Amniotic stem cell (primary cell): ENCODE measurements around the gene NDUFA13.

Experiments
- DNase-seq: peaks from one replicate; lab custom pipeline; 2025; lab: John Stamatoyannopoulos, UW

Gene NDUFA13

DNA sequence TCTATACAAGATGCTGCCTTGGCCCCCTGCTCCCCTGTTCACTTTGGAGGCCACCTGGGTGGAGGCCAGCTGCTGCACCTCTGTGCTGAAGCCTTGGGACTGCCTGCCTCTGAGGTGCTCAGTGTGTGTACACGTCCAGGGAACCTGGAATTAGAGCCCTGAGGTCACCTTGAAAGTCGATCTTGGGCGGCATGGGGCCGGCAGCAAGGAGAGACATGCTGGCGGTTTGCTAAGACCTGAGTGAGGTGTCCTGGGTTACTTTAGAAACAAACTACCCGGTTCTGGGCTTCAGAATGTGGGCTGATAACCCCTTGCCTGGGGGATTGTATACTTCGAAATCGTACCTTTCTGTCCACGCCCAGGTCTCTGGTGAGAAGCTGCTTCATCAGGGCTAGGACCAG, 26.2 kb upstream of the NDUFA13 start:
- DNase-seq = no peak

GRCh38 chr19:19490214-19490968, 25.6 kb upstream of the NDUFA13 start:
- peak; percentile 54 for DNase-seq

GRCh38 chr19:19491321-19492025, 24.6 kb upstream of the NDUFA13 start:
- no peak for DNase-seq

GRCh38 chr19:19492026-19492610, 23.9 kb upstream of the NDUFA13 start:
- DNase-seq = no peak

DNA sequence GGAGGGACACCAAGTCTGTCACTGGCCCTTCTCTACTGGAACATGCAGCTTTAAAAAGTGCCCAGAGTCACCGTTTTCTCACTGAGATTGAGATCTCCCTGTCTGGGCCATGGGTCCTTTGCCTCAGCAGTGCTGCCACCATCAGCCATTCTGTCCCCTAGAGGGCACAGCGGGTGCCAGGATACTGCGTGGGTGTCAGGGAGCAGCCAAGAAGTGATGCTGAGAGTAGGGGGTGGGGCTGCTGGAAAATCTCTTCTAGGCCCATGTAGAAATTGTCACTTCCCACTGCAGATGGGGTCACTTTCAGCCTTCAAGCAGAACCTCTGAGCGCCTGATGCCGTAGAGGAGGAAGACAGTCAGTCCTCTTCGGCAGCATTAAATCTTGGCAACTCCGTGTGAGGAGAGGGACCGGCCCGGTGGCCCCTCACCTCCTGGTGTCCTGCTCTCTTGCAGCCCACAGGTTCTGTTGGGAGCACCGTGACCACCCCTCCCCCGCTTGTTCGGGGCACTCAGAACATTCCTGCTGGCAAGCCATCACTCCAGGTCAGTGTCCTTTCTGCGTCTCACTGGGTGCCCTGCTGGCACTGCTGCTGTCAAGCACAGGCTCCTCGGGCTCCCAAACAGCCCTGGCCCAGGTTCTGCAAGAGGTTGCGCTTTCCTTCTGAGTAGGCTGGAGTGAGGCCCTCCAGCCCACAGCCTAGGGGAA, 22.0 kb upstream of the NDUFA13 start:
- DNase-seq = no peak

DNA sequence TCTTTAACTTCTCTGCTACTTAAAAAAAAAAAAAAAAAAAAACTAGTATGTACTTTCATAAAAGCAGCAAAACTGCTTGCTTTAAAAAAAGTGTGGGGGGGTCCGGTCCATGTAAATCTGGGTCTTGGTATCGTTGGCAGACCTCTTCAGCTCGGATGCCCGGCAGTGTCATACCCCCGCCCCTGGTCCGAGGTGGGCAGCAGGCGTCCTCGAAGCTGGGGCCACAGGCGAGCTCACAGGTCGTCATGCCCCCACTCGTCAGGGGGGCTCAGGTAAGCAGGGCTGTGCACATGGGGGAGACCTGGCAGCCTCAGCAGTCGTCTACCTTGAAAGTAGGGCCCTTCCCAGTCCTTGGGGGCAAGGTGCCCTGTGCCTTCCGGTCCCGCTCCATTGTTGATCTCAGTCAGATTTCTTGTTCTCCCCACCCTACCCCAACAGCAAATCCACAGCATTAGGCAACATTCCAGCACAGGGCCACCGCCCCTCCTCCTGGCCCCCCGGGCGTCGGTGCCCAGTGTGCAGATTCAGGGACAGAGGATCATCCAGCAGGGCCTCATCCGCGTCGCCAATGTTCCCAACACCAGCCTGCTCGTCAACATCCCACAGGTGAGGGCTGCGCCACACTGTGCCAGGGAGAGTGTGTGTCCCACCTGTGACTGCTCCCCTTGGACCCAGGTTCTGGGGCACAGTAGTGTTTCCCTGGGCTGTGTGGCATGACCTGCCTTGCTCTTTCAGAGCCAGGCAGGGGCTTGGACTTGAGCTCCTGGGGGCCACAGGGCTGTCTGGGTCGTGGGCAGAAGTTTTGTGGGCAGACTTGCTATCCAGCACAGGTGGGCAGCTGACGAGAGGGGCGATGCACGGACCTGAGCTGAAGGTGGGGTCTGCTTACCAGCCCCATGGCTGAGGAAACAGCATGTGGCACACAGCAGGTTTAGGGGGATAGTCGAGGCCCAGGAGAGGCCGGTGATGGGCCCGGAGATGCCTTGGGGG, 20.1 kb upstream of the NDUFA13 start:
- no peak for DNase-seq

DNA sequence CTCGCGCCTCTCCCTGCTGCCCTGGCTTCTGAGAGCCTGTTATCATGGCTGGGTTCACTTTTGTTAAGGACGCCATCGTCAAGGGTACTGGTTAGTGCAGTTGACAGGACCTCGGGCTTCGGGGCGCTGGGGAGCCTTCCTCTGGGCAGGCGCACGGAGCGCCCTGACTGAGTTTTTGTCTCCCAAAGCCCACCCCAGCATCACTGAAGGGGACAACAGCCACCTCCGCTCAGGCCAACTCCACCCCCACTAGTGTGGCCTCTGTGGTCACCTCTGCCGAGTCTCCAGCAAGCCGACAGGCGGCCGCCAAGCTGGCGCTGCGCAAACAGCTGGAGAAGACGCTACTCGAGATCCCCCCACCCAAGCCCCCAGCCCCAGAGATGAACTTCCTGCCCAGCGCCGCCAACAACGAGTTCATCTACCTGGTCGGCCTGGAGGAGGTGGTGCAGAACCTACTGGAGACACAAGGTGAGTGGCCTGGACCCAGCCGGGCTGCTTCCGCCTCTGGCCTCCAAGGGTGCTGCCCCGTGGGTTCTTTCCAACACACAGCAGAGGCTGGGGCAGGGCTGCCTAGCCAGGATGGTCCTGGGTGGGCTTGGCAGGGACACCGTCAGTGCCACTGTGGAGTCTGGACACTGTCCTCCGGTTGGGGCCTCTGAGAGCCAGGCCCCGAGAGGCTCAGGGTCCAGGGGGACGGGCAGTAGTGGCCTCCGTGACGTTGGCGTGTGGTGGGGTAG, 17.6 kb upstream of the NDUFA13 start:
- no peak for DNase-seq

DNA sequence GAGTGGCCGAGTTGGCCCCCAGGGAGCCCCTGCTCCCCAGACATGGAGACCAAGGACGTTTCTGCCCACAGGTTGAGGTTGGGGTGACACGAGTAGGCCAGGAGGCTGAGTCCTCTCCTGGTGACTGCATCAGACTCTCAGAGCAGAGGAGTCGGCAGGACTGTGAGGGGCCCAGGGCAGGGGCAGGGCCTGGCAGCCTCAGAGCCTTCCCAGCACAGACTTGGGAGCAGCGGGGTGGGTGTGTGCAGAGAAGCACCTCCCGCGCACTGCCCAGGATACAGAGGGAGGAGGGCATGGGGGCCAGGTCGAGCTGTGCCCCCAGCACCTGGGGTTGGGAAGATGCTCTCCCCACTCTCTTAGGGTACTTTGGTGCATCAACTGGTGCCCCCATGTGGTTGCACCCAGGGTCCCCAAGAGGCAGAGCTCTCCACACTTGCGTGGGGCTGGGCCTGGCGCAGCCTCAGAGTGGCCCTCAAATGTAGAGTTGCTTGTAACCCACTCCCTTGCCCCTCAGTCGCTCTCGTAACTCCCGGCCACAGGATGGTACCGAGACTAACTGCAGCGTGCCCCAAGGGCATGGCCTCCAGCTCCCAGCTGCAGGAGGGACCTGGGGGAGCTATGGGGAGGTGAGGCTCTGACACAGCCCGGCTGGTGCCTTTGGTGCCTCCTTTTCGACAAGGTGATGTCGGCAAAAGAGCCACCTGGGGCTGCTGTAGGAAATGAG, 16.6 kb upstream of the NDUFA13 start:
- DNase-seq = no peak

DNA sequence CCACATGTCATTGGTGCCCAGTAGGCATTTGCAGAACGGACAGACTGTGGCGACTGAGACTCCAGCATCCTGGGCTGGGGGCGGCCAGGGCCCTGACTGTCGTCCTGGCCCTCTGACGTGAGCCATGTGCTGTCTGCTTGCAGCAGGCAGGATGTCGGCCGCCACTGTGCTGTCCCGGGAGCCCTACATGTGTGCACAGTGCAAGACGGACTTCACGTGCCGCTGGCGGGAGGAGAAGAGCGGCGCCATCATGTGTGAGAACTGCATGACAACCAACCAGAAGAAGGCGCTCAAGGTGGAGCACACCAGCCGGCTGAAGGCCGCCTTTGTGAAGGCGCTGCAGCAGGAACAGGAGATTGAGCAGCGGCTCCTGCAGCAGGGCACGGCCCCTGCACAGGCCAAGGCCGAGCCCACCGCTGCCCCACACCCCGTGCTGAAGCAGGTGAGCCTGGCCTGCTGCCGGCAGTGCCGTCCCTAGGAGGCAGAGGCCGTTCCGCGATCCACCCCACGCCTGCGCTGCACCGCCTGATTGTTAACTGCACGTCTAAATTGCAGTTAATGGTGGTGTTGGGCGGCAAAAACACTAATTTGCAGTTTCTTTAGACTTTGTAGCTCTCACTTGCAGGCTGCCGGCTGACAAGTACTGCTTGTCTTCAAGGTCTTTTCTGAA, 14.9 kb upstream of the NDUFA13 start:
- DNase-seq = no peak

GRCh38 chr19:19501798-19502197, 14.2 kb upstream of the NDUFA13 start:
- no peak for DNase-seq

GRCh38 chr19:19502281-19502680, 13.7 kb upstream of the NDUFA13 start:
- no peak for DNase-seq

- DNase-seq = no peak
These were observed 13.0 kb upstream of the NDUFA13 start for GRCh38 chr19:19502808-19503602.

DNA sequence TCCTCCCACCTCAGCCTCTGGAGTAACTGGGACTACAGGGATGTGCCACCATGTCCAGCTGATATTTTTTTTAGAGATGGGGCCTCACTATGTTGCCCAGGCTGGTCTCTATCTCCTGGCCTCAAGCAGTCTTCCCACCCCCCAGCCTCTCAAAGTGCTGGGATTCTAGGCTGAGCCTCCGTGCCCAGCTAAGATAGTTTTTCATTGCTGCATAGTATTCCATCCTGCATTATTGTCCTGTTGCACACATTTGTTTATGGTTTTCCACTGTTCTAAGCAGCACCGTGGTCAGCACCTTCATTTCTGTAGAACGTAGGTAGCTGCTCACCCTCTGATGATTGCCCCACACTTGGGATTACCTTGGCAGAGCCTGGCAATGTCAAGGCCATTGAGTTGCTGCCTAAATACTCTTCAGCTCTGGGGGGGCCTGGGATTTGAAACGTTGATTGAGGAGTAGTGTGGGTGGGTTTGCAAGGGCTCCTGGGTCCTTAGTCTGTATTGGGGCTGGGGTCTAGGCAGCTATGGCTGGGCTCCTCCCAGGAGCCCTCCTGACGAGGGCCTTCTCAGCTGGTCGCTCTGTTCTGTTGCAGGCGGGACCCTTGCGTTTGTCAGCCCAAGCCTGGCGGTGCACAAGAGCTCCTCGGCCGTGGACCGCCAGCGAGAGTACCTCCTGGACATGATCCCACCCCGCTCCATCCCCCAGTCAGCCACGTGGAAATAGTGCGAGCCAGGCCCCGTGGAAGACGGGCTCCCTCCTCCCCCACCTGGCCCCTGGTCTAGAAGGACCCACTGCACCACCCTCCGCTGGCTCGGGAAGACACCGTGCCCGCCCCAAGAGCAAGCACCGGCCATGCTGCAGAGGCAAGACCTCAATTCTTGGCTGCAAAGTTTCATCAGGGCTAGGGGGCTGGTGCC, 11.0 kb upstream of the NDUFA13 start:
- no peak for DNase-seq

DNA sequence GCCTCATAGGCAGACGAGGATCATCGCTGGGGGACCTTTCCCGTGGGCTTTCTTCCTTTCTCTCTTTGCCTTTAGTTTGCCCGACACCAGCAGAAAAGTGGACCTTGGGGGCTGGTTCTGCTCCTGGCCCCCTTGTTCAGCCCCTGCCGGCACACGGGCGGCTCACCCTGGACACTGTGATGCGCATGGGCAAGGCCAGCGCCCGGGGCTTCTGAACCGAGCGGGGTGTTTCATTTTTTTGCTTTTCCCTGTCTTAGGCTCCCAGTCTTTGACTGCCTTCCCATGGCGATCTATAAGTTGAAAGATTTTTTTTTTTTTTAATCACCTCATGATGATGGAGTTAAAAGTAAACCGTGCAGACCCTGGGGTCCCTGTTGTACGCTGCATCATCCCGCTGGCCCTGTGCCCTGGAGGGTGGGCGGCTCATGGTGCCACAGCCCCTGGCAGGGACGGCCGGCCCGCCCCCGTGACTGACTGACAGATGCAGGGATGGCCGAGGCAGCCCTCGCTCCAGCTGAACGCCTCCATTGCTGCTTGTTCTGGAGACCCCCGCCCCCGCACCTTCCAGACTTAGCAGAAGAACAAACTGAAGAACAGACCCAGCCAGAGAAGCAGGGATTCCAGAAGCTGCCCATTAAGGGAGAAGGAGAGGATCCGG, 10.2 kb upstream of the NDUFA13 start:
- no peak for DNase-seq

DNA sequence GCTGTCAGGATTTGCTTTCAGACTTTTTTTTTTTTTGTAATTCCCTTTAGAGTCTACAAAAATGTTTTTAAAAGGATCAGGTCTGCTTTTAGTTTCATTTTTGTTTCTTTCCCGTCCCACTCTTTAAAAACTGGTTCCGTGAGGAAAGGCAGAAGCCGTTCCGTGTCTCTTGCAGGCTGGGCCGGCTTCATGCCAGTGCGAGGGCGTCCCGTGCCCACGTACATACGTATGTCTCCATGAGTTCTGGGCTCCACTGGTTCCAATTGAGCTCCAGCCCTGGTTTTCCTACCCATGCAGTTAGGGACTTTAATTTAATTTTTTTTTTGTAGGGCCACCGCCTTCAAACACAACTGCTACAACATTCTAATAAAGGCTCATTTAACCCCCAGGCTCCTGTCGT, 9.4 kb upstream of the NDUFA13 start:
- DNase-seq = no peak

DNA sequence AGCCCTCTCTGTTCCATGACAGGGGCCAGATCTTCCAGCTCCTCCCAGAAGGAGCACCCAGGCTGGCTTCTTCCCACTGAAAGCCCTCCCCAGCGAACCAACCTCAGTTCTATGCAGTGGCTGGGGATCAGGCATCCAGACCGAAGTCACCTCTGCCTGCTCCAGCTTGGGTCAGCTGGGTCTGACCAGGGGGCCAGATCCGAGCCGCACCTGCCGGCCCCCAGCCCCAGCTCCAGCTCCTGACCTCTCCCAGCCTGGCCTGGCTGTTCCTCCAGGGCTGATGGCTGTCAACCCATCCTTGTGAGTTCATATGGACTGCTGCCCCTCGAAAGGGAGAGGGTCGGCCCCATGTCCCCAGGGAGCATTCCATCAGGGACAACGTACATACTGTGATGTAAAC, 8.7 kb upstream of the NDUFA13 start:
- no peak for DNase-seq

DNA sequence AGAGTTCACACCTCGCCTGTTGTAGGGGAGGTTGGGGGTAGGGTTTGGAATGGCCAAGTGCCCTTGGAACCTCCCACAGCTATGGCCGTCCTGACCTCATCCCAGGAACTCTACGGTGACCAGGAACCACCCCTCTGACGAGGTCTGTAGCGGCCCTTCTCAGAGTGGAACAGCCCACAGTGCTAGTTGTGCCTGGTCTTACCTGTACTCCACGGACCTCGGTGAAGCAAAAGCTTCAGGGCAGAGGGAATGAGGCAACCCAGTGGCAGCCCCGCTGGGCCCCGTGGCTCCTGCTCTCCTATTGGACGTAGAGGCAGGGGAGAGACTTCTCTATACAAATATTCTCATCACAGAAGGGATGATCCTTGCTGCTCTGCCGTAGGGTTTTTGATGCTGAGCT, 7.8 kb upstream of the NDUFA13 start:
- DNase-seq = no peak
